Cardiac fibroblast (primary cell): ENCODE measurements around the gene A1CF.
A peak's percentile ranks its signal among the peaks of the same experiment; 100 is the strongest.
"Not testable (repeated sequence)": the region's sequence is repeated elsewhere in the genome, so short reads cannot be mapped to it uniquely, and the experiment has no call there.

Experiments used
- DNase-seq, 2 donors: peaks; one replicate each; pipeline versions ENCODE4 v3.0.0 to v3.0.0-alpha.2; 2010; ENCODE audit warnings: low read depth in 2 of 2
- H3K4me3 ChIP-seq, 2 donors: replicated peaks in 1 of 2; 1 replicate in 1 of 2; 2 replicates in 1 of 2; pipeline ENCODE4 v1.5.1; 2011; ENCODE audit warnings: low read depth in 2 of 2, low read length in 2 of 2, mild to moderate bottlenecking in 2 of 2, moderate library complexity in 1 of 2
- TF ChIP-seq, protein P1 (sequence below): IDR thresholded peaks from one replicate; pipeline ENCODE4 v1.5.1; 2011; ENCODE audit warnings: low read depth, mild to moderate bottlenecking, low read length, inconsistent platforms

The A1CF gene, protein sequence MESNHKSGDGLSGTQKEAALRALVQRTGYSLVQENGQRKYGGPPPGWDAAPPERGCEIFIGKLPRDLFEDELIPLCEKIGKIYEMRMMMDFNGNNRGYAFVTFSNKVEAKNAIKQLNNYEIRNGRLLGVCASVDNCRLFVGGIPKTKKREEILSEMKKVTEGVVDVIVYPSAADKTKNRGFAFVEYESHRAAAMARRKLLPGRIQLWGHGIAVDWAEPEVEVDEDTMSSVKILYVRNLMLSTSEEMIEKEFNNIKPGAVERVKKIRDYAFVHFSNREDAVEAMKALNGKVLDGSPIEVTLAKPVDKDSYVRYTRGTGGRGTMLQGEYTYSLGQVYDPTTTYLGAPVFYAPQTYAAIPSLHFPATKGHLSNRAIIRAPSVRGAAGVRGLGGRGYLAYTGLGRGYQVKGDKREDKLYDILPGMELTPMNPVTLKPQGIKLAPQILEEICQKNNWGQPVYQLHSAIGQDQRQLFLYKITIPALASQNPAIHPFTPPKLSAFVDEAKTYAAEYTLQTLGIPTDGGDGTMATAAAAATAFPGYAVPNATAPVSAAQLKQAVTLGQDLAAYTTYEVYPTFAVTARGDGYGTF

DNA sequence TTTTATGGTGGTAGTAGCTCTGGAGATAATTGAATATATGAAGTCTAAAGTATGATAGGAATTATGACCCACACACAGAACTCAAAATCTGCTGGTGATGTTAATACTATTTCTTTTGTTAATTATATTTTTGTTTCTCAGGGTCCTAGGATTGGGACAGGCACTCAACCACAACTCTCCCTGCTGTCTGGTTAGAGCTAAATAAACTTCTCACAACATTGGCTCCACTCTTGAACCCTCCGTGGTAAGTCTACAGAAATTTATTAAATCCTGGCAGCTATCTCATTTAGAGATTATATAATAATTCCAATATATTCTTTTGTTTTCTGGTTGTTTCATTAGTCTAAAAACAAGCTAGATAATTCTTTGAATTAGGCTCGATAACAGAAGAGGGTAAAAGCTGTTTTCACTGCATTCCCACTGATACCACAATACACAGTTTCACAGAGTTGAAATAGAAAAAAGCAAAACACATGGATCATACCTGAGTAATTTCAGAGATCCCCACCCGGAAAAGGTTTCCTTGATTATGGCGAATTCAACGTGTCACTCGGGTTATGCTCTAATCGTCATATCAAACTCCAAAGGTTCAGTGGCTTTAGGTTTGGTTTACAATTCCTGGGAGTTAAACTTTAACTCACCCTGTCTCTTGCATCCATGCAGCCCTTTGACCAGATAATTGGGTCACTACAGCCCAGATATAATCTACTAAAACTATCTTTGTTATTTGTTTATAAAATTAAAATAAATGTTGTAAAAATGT is at the start of gene A1CF:
Gene A1CF (minus strand): TSS at position 531 of the 763 bp plus-strand sequence. CDS start 25,687 bp downstream, outside the sequence.
- no peak for DNase-seq
- TF ChIP-seq, protein P1, sequence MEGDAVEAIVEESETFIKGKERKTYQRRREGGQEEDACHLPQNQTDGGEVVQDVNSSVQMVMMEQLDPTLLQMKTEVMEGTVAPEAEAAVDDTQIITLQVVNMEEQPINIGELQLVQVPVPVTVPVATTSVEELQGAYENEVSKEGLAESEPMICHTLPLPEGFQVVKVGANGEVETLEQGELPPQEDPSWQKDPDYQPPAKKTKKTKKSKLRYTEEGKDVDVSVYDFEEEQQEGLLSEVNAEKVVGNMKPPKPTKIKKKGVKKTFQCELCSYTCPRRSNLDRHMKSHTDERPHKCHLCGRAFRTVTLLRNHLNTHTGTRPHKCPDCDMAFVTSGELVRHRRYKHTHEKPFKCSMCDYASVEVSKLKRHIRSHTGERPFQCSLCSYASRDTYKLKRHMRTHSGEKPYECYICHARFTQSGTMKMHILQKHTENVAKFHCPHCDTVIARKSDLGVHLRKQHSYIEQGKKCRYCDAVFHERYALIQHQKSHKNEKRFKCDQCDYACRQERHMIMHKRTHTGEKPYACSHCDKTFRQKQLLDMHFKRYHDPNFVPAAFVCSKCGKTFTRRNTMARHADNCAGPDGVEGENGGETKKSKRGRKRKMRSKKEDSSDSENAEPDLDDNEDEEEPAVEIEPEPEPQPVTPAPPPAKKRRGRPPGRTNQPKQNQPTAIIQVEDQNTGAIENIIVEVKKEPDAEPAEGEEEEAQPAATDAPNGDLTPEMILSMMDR: no peak
- no peak within 1 kb of the TSS for H3K4me3 ChIP-seq

DNA sequence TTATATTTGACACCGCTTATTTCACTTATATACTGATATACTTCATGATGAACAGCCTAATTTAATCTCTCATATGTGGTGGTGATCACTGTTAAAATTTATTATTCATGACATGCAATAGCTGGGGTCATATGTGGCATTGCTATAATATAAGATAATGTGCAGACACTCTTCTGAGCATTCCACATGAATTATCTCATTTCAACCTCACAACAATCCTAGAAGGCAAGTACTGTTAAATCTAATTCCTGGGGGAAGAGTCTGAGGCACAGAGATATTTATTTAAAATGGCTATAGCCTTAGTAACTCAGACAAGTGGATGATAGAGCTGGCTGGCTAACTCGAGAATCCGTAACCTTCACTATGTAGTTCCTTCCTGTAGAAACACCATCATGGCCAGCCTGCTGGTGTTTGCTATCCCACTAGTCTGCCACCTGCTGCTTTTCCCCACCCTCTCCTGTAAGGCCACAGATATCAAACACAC is 46.6 kb upstream of the A1CF start:
- TF ChIP-seq, protein P1: no peak
- DNase-seq: peak in 1 of 2 donors; percentile 9
- H3K4me3 ChIP-seq: no peak overlapping the region

DNA sequence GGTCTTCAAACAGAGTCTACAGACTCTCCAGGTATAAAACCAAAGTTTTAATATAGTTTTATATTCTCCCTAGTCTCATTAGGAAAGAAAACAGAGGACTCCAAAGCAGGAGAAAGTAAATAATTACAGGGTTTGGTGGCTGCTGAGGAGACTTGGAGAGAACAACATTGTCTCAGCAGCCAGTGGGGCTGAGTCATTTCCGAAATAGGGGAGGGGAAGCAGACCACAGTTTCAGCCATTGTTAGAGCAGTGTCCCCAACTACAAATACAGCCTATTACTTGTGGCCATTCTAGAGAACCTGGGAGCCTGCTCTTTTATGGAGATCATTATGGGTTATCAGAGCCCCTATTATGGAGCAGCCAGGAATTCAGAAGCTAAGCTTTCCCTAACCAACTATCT is 44.2 kb upstream of the A1CF start:
- DNase-seq: peak in 1 of 2 donors; percentile 51
- no peak overlapping the region for H3K4me3 ChIP-seq
- TF ChIP-seq, protein P1: no peak

DNA sequence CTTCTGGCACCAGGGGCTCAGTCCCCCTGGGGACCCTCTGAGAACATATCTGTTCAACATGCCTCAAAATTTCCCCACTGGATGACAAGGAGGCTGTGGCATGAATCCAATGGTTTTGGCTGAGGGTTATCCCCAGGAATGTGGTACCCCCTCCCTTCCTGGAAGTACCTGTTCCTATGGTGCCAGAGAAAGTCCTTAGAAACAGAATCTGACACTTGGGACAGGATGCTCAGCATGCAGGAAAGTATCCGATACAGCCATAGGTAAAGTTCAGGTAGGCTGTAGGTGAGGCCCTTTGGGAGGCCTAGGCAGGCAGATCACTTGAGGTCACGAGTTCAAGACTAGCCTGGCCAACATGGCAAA is 42.7 kb upstream of the A1CF start:
- H3K4me3 ChIP-seq: no peak overlapping the region
- TF ChIP-seq, protein P1: no peak
- no peak for DNase-seq

DNA sequence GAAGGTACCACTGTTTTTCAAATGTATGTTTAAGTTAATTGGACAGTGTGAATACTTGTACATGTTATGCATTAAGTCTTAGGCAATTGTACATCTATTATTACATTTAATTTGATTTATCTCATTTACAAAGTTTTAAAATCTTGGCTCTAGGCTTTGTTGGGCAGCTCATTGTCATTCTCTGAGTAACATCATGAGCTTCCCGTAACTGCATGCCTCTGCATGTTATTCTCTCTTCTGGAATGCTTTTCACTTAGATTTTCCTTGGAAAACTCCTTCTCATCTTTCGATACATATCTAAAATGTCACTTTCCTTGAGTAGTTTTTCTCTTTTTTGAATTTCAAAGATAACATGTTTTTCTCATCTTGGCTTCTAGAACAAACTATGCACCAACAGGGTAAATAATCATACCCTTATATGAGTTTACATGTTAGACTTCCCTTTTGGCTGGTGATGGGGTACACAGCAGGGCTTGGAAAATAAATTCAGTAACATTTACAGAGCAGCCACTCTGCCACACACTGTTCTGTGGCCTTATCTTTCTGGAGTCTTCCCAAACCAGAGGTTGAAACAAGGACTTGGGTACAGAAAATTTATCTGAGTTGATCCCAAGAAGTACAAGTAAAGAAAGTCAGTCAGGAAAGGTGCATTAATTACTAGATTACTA is 42.2 kb upstream of the A1CF start:
- DNase-seq: no peak
- TF ChIP-seq, protein P1: no peak
- no peak overlapping the region for H3K4me3 ChIP-seq

DNA sequence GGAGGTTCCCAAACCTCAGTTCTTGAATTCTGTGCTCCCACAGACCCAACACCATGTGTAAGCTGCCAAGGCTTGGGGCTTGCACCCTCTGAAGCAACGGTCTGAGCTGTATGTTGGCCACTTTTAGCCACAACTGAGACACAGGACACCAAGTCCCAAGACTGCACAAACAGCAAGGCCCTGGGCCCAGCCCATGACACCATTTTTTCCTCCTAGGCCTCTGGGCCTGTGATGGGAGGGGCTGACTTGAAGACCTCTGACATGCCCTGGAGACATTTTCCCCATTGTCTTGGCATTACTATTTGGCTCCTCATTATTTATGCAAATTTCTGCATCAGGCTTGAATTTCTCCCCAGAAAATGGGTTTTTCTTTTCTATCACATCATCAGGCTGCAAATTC is 38.0 kb upstream of the A1CF start:
- not testable (repeated sequence) for H3K4me3 ChIP-seq, DNase-seq

DNA sequence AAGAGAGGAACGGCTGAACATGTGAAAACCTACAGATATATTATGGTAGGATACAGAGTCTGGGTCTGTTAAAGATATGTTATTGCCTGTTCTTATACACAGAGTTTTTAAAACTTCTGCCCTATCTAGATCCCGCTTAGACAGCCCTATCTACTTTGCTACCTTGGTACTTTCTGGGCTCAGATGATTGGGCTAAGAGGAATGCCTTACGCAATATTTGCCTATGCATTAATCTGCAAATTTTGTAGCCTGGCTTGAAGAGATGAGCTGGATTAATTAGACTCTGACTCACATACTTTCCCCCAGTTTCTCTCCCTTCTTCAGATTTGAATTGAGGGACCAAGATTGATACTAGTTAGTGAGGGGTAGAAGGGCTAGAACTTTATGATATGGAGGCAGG is 33.6 kb upstream of the A1CF start:
- H3K4me3 ChIP-seq: no peak overlapping the region
- TF ChIP-seq, protein P1: no peak
- DNase-seq: peak in 1 of 2 donors; percentile 19
